Measurements from ENCODE around the gene RPUSD4.

DNA sequence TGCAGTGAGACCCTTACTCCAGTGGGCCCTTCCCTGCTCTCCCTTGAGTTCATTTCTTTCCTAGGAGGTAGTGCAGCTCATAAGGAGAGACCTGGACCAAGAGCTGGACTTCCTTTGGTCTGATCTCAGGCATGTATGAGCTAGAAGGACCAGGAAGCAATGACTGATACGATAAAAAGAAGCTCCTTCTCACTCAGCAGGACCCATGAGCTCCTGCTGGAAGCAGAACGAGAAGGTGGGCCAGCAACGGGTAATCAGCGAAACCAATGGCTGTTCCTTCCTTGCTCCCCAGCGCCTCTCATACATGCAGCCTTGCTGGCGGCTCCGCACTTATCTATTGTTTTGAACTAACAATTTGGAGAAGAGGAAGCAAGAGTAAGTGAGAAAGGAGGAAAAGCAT lies 56.8 kb downstream of the RPUSD4 start:
- TF ChIP-seq, protein P1, sequence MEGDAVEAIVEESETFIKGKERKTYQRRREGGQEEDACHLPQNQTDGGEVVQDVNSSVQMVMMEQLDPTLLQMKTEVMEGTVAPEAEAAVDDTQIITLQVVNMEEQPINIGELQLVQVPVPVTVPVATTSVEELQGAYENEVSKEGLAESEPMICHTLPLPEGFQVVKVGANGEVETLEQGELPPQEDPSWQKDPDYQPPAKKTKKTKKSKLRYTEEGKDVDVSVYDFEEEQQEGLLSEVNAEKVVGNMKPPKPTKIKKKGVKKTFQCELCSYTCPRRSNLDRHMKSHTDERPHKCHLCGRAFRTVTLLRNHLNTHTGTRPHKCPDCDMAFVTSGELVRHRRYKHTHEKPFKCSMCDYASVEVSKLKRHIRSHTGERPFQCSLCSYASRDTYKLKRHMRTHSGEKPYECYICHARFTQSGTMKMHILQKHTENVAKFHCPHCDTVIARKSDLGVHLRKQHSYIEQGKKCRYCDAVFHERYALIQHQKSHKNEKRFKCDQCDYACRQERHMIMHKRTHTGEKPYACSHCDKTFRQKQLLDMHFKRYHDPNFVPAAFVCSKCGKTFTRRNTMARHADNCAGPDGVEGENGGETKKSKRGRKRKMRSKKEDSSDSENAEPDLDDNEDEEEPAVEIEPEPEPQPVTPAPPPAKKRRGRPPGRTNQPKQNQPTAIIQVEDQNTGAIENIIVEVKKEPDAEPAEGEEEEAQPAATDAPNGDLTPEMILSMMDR (IDR thresholded peaks at IDR 0.05): no peak
- TF ChIP-seq EP300 (IDR thresholded peaks at IDR 0.05) (no peak), POLR2AphosphoS5 (IDR thresholded peaks at IDR 0.05) (no peak)

Data from esophagus muscularis mucosa (tissue), 4 donors.